Neural crest cell (in vitro differentiated cells): ENCODE results near the gene SLC7A8. TPM values are rescaled to one million over a fixed set of nuclear protein-coding genes. Genes with fewer than 3 reads are reported as not detected.

ENCODE experiments used
- DNase-seq: peaks from one replicate; pipeline ENCODE4 v3.0.0; 2021; ENCODE audit warnings: low read depth, mixed read lengths, low spot score
- H3K27ac Mint-ChIP-seq: one replicate; pipeline ENCODE4 v1.8.0; 2021; ENCODE audit warnings: mild to moderate bottlenecking, mixed read lengths; ENCODE audit not compliant: unreplicated experiment
- H3K27me3 Mint-ChIP-seq: 2 replicates; pipeline ENCODE4 v1.8.0; 2021; ENCODE audit warnings: low read depth, mild to moderate bottlenecking, mixed read lengths
- H3K36me3 Mint-ChIP-seq: 2 replicates; pipeline ENCODE4 v1.8.0; 2021; ENCODE audit warnings: low read depth, mild to moderate bottlenecking, mixed read lengths
- H3K4me1 Mint-ChIP-seq: 2 replicates; pipeline ENCODE4 v1.8.0; 2021; ENCODE audit warnings: mixed read lengths
- H3K4me3 Mint-ChIP-seq: one replicate; pipeline ENCODE4 v1.8.0; 2021; ENCODE audit warnings: mild to moderate bottlenecking, mixed read lengths
- H3K9me3 Mint-ChIP-seq: 2 replicates; pipeline ENCODE4 v1.8.0; 2021; ENCODE audit warnings: mixed read lengths
- CTCF ChIP-seq: fragments of 200-600 bp; sonication (generic); conservative IDR thresholded peaks from 2 replicates; pipeline ENCODE4 v1.5.0; 2021; ENCODE audit warnings: antibody characterized with exemption, mild to moderate bottlenecking
- total RNA-seq: library from RNA; stranded (reverse); gene quantifications from 2 replicates; pipeline ENCODE4 v1.2.1, GENCODE V29; 2021

The SLC7A8 gene
- total RNA-seq, 1 donor from 2014 or later = 9.4 TPM

DNA sequence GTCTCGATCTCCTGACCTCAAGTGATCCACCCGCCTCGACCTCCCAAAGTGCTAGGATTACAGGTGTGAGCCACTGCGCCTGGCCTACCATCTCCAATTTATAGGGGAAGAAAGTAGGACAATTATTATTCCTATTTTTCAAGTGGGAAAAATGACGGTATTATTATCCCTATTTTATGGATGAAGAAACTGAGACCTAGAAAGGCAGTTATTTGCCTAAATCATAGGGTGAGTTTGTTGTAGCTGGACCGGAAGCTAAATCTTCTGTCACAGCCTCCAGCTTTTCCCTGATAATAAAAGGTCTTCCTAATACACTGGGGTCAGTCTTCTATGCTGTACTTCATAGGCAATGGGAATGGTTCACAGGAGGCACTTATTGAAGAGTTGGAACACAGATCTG lies 13.8 kb downstream of the SLC7A8 start:
- H3K4me1 Mint-ChIP-seq = peaks cover 8% of the 10 kb centered on the region
- TF ChIP-seq CTCF = no peak
- H3K36me3 Mint-ChIP-seq = no peaks in the 10 kb centered on the region
- DNase-seq = no peak
- no peak overlapping the region for H3K4me3 Mint-ChIP-seq
- H3K27me3 Mint-ChIP-seq = no peaks in the 10 kb centered on the region
- no peak overlapping the region for H3K27ac Mint-ChIP-seq
- H3K9me3 Mint-ChIP-seq = no peaks in the 10 kb centered on the region

- H3K4me1 Mint-ChIP-seq = no peaks in the 10 kb centered on the region
- no peaks in the 10 kb centered on the region for H3K27me3 Mint-ChIP-seq
- no peak for TF ChIP-seq CTCF
- H3K9me3 Mint-ChIP-seq = no peaks in the 10 kb centered on the region
- no peak overlapping the region for H3K27ac Mint-ChIP-seq
- no peaks in the 10 kb centered on the region for H3K36me3 Mint-ChIP-seq
- no peak for DNase-seq
- H3K4me3 Mint-ChIP-seq = no peak overlapping the region
Measured at GRCh38 chr14:23168246-23168645, 15.2 kb downstream of the SLC7A8 start.

GRCh38 chr14:23167116-23167847 lies 16.2 kb downstream of the SLC7A8 start:
- no peaks in the 10 kb centered on the region for H3K27me3 Mint-ChIP-seq
- H3K4me1 Mint-ChIP-seq = no peaks in the 10 kb centered on the region
- TF ChIP-seq CTCF = no peak
- no peak overlapping the region for H3K4me3 Mint-ChIP-seq
- no peak overlapping the region for H3K27ac Mint-ChIP-seq
- no peaks in the 10 kb centered on the region for H3K36me3 Mint-ChIP-seq
- H3K9me3 Mint-ChIP-seq = no peaks in the 10 kb centered on the region
- no peak for DNase-seq

DNA sequence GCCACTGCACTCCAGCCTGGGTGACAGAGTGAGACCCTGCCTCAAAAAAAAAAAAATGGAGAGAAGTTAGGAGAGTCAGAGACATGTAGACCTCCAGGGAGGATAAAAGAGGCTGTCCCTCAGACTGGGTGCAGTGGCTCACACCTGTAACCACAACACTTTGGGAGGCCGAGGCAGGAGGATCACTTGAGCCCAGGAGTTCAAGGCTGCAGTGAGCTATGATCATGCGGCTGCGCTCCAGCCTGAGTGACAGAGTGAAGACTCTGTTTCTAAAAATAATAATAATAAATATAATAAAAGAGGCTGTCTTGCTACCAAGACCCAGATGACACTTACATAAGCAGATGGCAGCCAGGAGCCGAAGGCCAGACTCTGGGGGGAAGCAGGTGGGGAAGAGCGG lies 18.5 kb downstream of the SLC7A8 start:
- no peak for DNase-seq
- no peaks in the 10 kb centered on the region for H3K9me3 Mint-ChIP-seq
- H3K4me3 Mint-ChIP-seq = no peak overlapping the region
- H3K27ac Mint-ChIP-seq = no peak overlapping the region
- no peak for TF ChIP-seq CTCF
- H3K36me3 Mint-ChIP-seq = no peaks in the 10 kb centered on the region
- peaks cover 10% of the 10 kb centered on the region for H3K4me1 Mint-ChIP-seq
- no peaks in the 10 kb centered on the region for H3K27me3 Mint-ChIP-seq

GRCh38 chr14:23164250-23164649 lies 19.2 kb downstream of the SLC7A8 start:
- no peaks in the 10 kb centered on the region for H3K36me3 Mint-ChIP-seq

More at GRCh38 chr14:23164250-23164649, 19.2 kb downstream of the SLC7A8 start:
- TF ChIP-seq CTCF = no peak
- DNase-seq = no peak
- no peaks in the 10 kb centered on the region for H3K9me3 Mint-ChIP-seq
- H3K27me3 Mint-ChIP-seq = no peaks in the 10 kb centered on the region
- H3K27ac Mint-ChIP-seq = no peak overlapping the region
- peaks cover 12% of the 10 kb centered on the region for H3K4me1 Mint-ChIP-seq
- H3K4me3 Mint-ChIP-seq = no peak overlapping the region
